ENCODE data around the gene ITPRID1. TPM values are rescaled to one million over a fixed set of nuclear protein-coding genes. Genes with fewer than 3 reads are reported as not detected.

Gene ITPRID1
- total and polyA plus RNA-seq, 2 of the 8 experiments (the other 6 are each of a cell fraction or from before 2014, with no cell fraction given): 0.09 to 0.47 TPM

GRCh38 chr7:31692871-31693270 is 179.0 kb downstream of the ITPRID1 start (continued):
- TF ChIP-seq CTBP2 (IDR thresholded peaks at IDR 0.05; ENCODE audit: borderline replicate concordance, insufficient read depth, insufficient read length, low read length) (no peak), HDAC6 (IDR thresholded peaks at IDR 0.05; ENCODE audit: low read depth, low read length) (no peak), CEBPB (IDR thresholded peaks at IDR 0.05; ENCODE audit: low read depth, low read length) (no peak)
